Fibroblast of lung (primary cell): Measurements from ENCODE around the gene CRADD. TPM values are rescaled to one million over a fixed set of nuclear protein-coding genes. Genes with fewer than 3 reads are reported as not detected.

Experiments used
- DNase-seq, 2 donors: peaks; one replicate each; pipeline versions ENCODE4 v3.0.0 to v3.0.0-alpha.2; 2010; ENCODE audit warnings: low read depth in 2 of 2
- H2AFZ ChIP-seq: 2 replicates; pipeline ENCODE4 v1.5.1; 2012; ENCODE audit warnings: low read length, control low read depth, inconsistent platforms
- H3K27ac ChIP-seq: 2 replicates; pipeline ENCODE4 v1.5.1; 2011; ENCODE audit warnings: low read length, control low read depth; ENCODE audit not compliant: insufficient read depth
- H3K27me3 ChIP-seq: 2 replicates; pipeline ENCODE4 v1.5.1; 2011; ENCODE audit warnings: mild to moderate bottlenecking, low read length; ENCODE audit not compliant: control insufficient read depth, insufficient read depth
- H3K36me3 ChIP-seq: 2 replicates; pipeline ENCODE4 v1.5.1; 2011; ENCODE audit warnings: low read length; ENCODE audit not compliant: control insufficient read depth, insufficient read depth
- H3K4me1 ChIP-seq: 2 replicates; pipeline ENCODE4 v1.5.1; 2011; ENCODE audit warnings: low read length; ENCODE audit not compliant: control insufficient read depth, insufficient read depth; ENCODE audit errors: extremely low read depth
- H3K4me2 ChIP-seq: 2 replicates; pipeline ENCODE4 v1.5.1; 2011; ENCODE audit warnings: low read length, control low read depth; ENCODE audit not compliant: insufficient read depth; ENCODE audit errors: extremely low read depth
- H3K4me3 ChIP-seq, 4 experiments: fragments of 200-600 bp in 1 of 4; sonication (generic) in 1 of 4; replicated peaks in 1 of 4; 2 replicates each; pipeline ENCODE4 v1.5.1; 2011 to 2016; ENCODE audit warnings: low read length in 4 of 4, low read depth in 3 of 4, mild to moderate bottlenecking in 3 of 4, control low read depth in 2 of 4, inconsistent platforms in 1 of 4, mixed read lengths in 1 of 4; ENCODE audit not compliant: insufficient read depth in 1 of 4; ENCODE audit errors: control extremely low read depth in 1 of 4
- H3K79me2 ChIP-seq: 2 replicates; pipeline ENCODE4 v1.5.1; 2012; ENCODE audit warnings: mild to moderate bottlenecking, low read length, inconsistent platforms; ENCODE audit not compliant: control insufficient read depth, insufficient read depth
- H3K9ac ChIP-seq: 2 replicates; pipeline ENCODE4 v1.5.1; 2011; ENCODE audit warnings: mild to moderate bottlenecking, low read length, control low read depth; ENCODE audit not compliant: insufficient read depth
- H3K9me3 ChIP-seq: 2 replicates; pipeline ENCODE4 v1.5.1; 2012; ENCODE audit warnings: low read depth, low read length; ENCODE audit not compliant: control insufficient read depth, insufficient read depth
- H4K20me1 ChIP-seq: 2 replicates; pipeline ENCODE4 v1.5.1; 2011; ENCODE audit warnings: low read length; ENCODE audit not compliant: control insufficient read depth, insufficient read depth; ENCODE audit errors: extremely low read depth
- CTCF ChIP-seq, 2 donors: IDR thresholded peaks in 1 of 2; conservative IDR thresholded peaks in 1 of 2; 1 replicate in 1 of 2; 2 replicates in 1 of 2; pipeline ENCODE4 v1.5.1; 2011 to 2012; ENCODE audit warnings: low read length in 2 of 2, control low read depth in 1 of 2, inconsistent platforms in 1 of 2, low read depth in 1 of 2, mild to moderate bottlenecking in 1 of 2
- EZH2 ChIP-seq: IDR thresholded peaks from 2 replicates; pipeline ENCODE4 v1.5.1; 2012; ENCODE audit warnings: low read length, control low read depth, mild to moderate bottlenecking; ENCODE audit errors: missing control alignments
- polyA plus RNA-seq, 2 donors: library from polyadenylated mRNA; depleted of rRNA in 1 of 2; stranded (reverse) in 1 of 2; unstranded in 1 of 2; fragments of >200 nt; gene quantifications; 2 replicates each; pipeline ENCODE4 v1.2.1, GENCODE V29; 2011 to 2012; ENCODE audit warnings: missing spikeins in 1 of 2
- total RNA-seq: library from RNA; depleted of rRNA; stranded (reverse); fragments of >200 nt; gene quantifications from 2 replicates; pipeline ENCODE4 v1.2.1, GENCODE V29; 2014

Gene CRADD
- total and polyA plus RNA-seq, 2 donors (not counting 1 experiment from before 2014, with no cell fraction given), result 13.5 to 21.1 TPM

DNA sequence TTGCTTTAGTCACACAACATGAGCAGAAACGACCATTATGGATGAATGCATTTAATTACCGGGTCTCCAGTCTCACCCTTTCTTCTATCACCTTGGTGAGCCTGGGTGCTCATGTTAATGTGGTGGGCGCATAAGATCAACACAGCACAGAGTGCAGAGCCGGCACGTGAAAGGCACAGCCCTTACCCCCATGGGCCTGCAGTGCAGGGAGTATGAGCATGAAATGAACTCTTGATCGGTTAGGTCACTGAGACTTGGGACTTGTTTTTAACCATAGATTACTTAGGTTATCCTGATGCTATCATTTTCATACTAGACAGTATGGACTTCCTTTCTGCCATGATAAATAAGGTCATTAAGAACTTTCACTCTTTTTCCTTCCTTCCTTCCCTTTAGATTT is 156.8 kb downstream of the CRADD start:
- Histone ChIP-seq H3K79me2 (no peaks in the 10 kb centered on the region), H3K36me3 (no peaks in the 10 kb centered on the region), H3K27me3 (no peaks in the 10 kb centered on the region), H3K4me3 (no peak overlapping the region), H3K4me1 (peaks cover 5% of the 10 kb centered on the region), H3K9me3 (no peaks in the 10 kb centered on the region), H3K4me2 (no peak overlapping the region), H2AFZ (no peak overlapping the region), H3K27ac (no peak overlapping the region), H3K9ac (no peak overlapping the region), H4K20me1 (no peaks in the 10 kb centered on the region)
- DNase-seq, result no peak
- TF ChIP-seq CTCF (conservative IDR thresholded peaks at IDR 0.05 in 1 of 2, IDR thresholded peaks at IDR 0.05 in 1 of 2; ENCODE audit: low read depth in 1 of 2, low read length in 2 of 2), result no peak
- TF ChIP-seq EZH2, result no peak

- Histone ChIP-seq H3K36me3 (no peaks in the 10 kb centered on the region), H3K4me3 (no peak overlapping the region), H3K27me3 (no peaks in the 10 kb centered on the region), H4K20me1 (no peaks in the 10 kb centered on the region), H3K79me2 (no peaks in the 10 kb centered on the region), H3K9me3 (no peaks in the 10 kb centered on the region), H2AFZ (no peak overlapping the region), H3K4me2 (no peak overlapping the region), H3K27ac (no peak overlapping the region), H3K9ac (no peak overlapping the region), H3K4me1 (peaks cover 2% of the 10 kb centered on the region)
- no peak for DNase-seq
- TF ChIP-seq EZH2 (no peak), CTCF (conservative IDR thresholded peaks at IDR 0.05 in 1 of 2, IDR thresholded peaks at IDR 0.05 in 1 of 2; ENCODE audit: low read depth in 1 of 2, low read length in 2 of 2) (no peak)
Measured at GRCh38 chr12:93836620-93837260, 159.6 kb downstream of the CRADD start.

GRCh38 chr12:93838193-93838592 is 161.0 kb downstream of the CRADD start:
- H3K79me2 ChIP-seq, result no peaks in the 10 kb centered on the region
- no peak for DNase-seq
- no peaks in the 10 kb centered on the region for H3K36me3 ChIP-seq
- no peaks in the 10 kb centered on the region for H3K9me3 ChIP-seq
- H2AFZ ChIP-seq, result no peak overlapping the region
- H3K4me3 ChIP-seq, result no peak overlapping the region
- no peak for TF ChIP-seq EZH2
- no peak for TF ChIP-seq CTCF (conservative IDR thresholded peaks at IDR 0.05 in 1 of 2, IDR thresholded peaks at IDR 0.05 in 1 of 2; ENCODE audit: low read depth in 1 of 2, low read length in 2 of 2)
- no peak overlapping the region for H3K9ac ChIP-seq
- H3K4me1 ChIP-seq, result peaks cover 2% of the 10 kb centered on the region
- no peak overlapping the region for H3K4me2 ChIP-seq
- no peaks in the 10 kb centered on the region for H4K20me1 ChIP-seq
- no peak overlapping the region for H3K27ac ChIP-seq
- H3K27me3 ChIP-seq, result no peaks in the 10 kb centered on the region
